NCI-H146 treated with DMSO at 0.1 percent for 48 hours (cell line): ENCODE measurements around the gene ETV4.

Experiments used
- DNase-seq: peaks from one replicate; lab custom pipeline; 2025; ENCODE audit not compliant: unreplicated experiment; lab: John Stamatoyannopoulos, UW

Gene ETV4

DNA sequence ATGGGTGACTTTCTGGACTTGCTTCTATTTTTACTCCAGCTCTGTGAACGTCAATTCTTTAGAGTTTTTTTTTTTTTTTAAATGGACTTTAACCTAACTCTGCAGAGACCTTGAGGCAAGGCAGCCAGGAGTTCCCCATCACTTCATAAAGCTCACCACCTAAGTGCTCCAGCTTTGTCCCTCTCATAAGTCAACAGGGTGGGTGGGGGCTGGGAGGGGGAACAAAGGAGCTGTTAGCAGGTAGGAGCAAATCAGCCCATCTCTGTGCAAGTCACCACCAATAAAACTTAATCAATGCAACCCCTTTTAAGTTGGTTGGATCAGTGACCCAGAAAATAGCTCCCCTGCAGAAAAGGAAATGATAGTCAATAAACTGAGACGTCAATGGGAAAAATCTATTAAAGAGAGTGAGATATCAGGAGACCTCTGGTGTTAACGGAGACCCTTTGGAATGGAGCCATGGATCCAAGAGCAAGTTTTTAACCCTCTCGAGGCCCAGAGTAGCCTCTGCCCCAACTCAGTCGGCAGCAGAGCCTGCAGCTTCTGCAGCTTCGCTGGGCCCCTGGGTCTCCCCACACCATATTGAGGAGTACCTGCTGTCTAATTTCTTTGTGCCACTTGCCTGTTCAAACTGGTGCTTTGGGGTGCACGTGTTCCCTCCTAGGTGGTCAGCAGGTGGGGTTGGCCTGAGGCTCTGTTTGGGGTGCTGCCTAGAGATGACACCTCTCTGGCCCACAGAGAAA lies 27.6 kb upstream of the ETV4 start:
- peak; percentile 75 for DNase-seq

DNA sequence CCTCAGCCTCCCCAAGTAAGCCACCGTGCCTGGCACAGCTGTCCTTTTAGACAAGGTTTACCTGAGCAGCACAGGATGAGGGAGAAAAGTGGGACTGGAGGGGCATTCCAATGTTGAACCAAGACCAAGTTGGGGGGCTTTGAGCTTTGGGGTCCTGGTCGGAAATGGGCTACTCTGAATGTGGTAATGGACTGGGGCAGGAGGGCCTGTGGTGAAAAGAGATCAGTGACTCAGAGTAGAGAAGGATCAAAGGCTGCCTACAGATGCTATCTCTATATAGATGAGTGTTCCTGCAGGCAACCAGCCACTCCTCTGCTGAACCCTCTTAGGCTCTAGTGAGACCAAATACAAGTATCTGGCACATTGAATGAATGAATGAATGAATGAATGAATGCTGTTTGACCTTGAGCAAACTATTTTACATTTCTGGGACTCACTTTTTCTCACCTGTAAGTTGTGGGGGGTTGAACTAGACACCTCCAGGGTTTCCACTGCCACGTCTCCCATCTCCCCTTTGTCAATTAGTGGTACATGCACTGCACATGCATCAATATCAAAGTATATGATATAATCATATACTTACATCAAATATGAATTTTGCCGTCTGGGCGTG lies 26.3 kb upstream of the ETV4 start:
- no peak for DNase-seq

DNA sequence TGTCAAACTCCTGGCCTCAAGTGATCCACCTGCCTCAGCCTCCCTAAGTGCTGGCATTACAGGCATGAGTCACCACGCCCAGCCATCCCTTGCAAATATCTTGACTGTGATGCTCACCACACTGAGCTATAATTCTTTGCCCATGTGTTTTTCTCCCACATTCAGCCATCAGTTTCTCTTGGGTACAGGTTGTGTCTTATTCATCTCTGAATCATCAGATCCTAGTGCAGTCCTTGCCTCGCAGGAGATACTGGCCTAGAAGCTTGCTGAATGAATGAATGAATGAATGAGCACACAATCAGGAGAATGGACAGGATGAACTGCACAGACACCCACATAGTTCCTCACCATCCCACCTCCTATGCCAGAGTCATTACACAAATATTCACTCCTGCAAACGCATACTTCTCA lies 24.4 kb upstream of the ETV4 start:
- DNase-seq, result no peak

DNA sequence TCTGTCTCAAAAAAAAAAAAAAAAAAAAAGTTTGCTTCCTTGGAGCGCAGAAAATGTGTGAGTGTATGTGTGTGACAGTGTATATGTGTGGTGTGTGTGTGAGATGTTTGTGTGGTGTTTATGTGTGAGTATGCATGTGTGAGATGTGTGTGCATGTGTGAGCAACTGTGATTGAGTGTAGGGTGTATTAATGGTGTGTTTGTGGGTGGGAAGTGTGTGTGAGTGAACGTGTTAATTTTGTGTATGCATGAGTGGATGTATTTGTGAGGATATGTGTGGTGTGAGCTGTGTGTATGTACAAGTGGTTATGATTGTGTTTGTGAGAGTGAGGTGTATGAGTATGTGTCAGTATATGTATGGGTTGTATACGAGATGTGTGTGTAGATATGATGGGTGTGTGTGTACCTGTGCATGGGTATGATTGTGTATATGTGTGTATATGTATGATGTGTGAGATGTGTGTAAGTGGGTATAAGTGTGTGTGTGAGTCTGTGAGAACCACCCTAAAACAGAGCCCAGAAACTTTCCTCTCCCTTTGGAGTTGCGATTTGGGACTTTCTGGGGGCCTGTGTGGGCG lies 22.5 kb upstream of the ETV4 start:
- no peak for DNase-seq

DNA sequence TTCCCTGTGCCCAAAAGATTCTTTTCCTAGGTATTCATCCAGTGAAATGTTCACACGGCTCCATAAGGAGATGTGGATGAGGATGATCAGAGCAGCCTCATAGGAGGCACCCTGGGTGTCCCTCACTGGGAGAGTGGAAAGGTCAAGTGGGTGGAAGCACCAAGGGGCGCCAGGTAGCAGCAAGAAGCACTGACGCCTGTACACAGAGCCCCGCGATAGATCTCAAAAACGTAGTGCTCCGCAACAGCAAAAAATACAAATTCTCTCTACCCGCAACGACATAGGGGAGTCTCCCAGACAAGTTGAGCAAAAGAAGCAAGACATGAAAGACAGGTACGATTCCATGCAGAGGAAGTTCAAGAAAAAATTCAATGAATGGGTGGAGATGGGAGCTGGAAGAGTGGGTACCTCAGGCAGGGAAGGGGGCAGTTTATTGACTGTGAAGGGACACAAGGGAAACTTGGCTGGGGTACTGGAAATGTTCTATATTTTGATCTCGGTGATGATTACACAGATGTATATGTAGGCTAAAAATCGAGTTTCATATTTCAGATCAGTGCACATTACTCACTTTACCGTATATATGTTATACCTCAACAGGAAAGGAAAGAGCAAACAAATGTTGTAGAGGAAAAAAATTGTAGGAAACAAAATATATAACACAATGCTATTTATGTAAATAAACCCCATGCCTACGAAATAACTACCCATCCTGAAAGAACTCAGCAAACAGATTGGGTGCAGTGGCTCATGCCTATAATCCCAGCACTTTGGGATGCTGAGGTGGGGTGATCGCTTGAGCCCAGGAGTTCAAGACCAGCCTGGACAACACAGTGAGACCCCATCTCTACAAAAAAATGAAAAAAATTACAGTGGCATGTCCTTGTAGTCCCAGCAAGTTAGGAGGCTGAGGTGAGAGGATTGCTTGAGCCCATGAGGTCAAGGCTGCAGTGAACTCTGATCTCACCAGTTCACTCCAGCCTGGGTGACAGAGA lies 17.8 kb upstream of the ETV4 start:
- no peak for DNase-seq

DNA sequence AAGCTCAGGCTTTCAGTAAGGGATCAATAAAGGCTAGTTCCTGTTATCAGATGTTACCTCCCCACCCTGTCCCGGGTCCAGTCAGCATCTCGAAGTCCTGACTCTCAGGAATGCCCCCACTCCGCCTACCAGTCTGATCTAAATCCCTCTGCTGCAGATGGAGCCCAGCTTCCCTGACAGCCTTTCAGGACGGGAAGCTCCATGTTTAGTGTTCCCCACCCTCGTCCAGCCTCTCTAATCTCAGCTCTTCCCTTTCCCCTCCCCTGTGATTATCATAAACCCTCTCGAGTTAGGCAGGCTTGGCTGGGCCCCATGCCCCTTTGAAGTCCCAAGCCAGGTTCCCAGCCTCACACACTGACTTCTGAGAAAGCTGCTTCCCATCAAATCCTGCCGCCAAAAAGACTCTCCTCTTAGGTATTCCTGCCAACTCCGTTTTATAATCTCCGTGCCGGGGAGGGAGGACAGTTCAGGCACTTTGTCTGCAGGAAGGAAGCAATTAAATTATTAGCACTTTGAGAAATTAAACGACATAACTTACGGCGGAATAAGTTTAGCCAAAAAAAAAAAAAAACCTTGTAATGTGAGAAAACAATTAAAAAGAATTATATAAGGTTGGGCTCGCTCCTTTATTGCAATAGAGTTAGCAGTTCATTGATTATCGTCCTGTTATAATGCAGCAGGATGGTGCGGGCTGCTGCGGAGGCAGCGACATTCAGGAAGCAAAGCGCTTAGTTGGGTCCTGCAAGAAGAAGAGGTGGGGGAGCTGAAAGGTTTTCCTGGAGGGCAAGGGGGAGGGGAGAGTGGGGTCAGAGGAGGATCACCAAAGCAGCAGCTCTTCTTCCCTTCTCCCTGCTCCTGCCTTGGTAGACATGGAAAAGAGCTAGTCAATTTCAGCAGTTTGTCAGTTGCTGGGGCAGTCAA lies 16.8 kb upstream of the ETV4 start:
- DNase-seq, result no peak

DNA sequence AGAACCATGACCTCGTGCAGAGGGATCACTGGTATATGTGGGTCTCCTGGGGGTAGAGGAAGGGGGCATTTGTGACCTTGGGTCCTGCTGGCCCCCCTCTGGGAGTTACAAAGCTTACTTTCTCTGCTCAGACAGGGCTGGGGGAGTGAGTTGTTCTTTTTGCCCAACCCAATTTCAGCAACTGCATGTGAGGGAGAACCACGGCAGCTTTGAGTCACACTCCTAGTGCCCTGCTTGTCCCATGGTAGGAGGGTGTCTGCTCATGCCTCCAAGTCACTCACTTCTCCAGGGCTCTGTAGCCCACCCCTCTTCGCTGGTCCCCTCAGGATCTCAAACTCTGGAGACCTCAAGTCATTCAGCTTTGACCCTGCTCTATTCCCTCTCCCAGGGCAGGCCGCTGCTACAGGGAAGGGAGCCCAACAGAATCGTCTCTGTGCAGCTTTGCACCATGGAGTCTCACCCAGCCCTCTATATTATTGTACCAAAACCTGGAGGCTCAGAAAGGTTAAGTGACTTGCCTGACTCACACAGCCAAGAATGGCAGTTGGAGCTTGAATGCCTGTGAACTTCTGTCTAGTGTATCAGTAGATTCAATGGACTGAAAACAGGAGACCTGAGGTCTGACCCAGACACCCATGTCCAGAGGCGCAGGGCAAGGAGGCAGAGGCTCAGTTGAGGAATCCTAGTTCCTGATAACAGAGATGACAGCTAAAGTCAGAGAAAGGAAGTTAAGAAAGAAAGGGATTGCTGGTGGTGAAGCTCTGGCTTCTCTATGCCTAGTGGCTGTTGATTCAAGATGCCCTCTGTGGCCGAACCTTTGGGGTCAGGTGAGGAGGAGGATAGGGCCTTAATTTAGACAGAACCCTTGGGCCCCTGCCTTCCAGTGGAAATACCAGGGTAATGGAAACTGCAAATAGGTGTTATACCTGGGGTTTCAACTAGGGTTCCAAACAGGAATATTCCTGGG lies 14.6 kb upstream of the ETV4 start:
- no peak for DNase-seq

DNA sequence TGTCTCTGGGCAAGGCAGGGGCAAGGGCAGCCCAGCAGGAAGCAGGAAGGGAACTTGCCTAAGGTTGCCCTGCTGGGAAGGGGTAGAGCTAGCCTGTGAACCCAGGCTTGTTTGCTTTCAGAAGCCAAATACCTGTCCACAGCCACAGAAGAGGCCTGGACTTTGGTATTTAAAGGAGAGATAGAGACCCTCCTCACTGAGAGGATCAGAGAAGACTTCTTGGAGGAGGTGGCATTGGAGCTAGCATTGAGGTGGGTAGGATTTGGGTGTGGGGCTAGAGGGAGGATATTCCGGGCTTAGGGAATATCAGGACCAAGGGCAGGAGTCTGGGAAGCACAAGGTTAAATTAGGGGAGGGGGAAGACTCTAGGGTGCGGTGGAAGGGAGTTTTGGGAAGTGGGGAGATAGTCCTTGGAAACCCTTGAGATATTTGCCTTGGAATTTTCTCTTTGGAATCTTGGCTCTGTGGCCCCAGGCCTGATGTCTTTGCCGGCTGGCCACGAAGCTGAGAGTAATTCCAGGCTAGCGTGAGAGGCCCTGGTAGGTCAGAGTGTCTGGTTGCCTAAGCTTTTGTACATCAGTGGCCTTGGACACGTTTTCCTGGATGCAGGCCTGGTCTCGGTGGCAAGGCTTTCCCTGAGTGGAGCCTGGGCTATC lies 13.1 kb upstream of the ETV4 start:
- DNase-seq, result no peak

DNA sequence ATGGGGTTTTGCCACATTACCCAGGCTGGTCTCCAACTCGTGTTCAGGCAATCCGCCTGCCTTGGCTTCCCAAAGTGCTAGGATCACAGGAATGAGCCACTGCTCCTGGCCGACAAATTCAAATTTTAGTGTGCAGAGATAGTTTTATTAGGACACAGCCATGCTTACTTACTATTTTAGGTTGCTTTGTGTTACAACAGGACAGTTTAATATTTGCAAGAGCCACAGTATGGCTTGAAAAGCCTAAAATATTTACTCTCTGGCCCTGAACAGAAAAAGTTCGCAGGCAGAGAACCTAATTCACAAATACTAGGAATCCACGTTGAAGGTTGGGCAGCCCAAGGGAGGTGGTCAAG lies 12.6 kb upstream of the ETV4 start:
- DNase-seq, result no peak

DNA sequence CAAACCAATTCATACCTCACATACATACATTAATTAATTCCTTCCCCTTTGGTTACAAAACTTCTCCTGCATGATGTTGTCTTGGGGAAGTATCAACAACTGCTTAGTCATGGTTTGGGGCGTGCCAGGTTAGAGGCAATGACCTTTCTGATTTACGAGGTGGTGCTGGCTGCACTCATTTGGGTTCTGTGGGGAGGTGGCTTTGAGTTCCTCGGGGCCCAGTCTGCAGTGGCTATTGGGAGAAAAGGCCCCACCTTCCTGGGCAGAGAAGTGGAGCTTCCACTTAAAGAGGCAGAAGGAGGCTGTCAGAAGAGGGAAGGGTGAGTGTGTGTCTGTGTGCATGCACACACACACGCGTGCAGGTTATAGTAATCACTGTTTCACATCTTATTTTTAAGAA lies 10.2 kb upstream of the ETV4 start:
- DNase-seq, result no peak

DNA sequence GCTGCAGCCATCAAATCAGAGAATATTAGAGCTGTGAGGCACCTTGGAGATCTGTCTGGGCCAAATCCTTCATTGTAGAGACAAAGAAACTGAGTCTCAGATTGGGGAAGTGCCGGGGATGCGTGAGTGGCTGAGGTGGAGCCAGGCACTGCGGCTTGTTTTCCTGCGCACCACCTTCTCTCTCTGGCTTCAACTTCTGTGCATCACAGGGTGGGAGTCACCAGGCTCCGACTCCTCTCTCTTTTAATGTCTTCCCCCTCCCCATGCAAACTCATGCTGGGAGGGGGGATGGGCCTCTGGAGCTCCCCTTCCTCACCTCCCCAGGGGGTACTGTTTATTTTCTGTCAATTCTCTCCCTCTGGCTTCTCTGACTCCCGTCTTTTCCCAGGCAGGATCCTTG lies 8.7 kb upstream of the ETV4 start:
- no peak for DNase-seq

DNA sequence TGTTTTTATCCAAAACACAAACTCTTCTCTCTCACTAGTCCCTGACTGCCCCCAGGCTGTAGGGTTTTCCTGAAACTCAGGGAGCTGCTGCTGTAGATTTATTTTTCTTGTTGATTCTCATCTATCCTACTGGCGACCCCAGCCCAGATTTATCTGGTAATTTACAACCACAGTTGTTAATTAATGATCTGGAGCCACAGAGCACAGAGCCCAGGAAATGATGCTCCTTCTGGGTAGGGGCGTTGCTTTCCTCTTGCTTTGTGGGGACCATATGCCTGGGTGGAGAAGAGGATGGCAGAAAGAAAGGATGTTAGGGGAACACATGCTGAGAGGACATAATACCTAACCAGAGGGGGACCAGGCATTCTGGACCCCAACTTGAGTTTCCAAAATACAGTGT lies 7.4 kb upstream of the ETV4 start:
- DNase-seq, result no peak

DNA sequence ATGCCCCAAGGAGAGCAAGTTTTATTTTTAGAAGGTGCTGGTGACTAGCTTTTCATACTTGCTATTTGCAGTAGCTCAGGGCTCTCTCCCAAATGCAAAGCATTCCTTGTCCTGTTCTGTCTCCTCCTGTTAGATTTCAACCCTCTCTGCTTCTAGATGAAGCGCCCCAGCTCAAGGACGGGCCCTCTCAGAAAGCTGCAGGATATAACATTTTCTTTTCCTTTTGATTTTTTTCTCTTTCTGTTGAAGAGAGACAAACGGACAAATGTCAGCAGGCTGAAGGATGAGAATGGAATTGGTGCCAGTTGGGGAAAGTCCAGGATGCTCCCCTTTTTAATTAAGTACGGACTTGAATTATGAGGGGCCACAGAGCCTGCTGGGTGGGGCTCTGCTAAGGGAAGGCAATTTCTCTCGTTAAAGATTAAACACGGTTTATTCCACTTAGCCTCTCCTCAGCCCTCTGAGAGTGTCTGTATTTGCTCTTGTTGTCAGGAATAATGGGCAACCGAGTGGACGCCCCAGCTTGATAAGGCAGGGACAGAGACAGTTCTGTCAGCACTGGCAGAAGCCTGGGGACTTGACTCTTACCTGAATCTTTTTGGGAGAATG lies 6.2 kb upstream of the ETV4 start:
- DNase-seq, result no peak

DNA sequence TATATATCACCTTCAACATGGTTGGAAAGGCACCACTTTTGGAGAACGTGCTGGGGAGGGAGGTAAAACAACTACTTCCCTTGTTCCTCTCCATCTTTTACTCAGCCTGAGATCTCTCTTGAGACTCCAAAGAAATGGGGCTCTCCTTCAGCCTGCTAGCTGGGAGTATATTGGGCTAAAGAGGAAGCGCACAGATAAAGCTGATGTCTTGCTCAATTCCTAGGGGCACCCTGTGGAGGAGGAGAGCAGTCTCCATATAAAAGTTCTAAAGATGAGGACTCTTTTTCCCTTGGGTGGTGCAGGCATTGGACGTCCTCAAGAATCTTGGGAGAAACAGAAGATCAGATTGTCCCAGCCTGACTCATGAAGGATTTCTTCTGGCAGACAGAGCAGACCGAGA lies 4.6 kb upstream of the ETV4 start:
- DNase-seq, result no peak

DNA sequence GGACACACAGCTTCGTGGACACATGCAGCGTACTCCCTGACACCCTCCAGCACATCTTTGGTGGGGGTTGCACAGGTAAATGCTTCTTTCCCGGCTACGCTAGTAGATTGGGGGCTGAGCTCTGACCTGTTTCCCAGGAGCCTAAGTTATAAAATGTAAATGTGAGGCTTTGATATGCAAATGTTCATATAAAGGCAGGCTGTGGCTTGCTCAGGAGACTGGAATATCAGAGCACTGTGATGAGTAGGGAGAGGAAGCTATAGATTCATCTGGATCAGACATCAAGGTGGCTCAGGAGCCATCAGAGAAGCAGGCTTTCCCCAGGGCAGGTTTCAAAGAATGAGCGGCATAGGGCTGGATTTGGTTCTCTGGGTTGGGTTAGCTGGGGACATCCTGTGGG lies 3.4 kb upstream of the ETV4 start:
- DNase-seq, result no peak

DNA sequence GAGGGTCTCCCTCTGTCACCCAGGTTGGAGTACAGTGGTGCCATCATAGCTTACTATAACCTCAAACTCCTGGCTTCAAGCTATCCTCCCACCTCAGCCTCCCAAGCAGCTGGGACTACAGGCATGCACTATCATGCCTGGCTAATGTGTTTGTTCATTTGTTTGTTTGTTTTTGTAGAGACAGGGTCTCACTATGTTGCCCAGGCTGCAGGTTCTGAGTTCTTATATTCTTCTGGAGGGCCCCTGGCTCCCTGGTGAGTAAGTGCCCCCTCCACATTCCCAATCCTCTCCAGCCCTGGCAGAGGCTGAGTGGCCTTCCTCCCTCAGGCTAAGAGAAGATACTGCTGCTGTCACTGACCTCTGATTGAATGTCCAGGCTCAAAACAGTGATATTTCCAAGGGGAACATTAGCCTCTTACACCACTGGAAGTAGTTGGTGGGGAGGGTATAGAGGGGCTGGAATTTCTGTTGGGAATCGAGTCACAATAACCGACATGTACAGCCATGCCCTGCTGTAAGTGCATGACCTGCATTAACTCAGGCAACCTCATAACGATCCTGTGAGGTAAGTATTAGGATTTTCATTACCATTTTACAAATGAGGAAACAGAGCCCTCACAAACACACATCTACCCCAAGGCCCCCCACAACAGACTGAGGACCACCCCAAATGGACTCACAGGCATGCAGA lies 2.7 kb upstream of the ETV4 start:
- no peak for DNase-seq

DNA sequence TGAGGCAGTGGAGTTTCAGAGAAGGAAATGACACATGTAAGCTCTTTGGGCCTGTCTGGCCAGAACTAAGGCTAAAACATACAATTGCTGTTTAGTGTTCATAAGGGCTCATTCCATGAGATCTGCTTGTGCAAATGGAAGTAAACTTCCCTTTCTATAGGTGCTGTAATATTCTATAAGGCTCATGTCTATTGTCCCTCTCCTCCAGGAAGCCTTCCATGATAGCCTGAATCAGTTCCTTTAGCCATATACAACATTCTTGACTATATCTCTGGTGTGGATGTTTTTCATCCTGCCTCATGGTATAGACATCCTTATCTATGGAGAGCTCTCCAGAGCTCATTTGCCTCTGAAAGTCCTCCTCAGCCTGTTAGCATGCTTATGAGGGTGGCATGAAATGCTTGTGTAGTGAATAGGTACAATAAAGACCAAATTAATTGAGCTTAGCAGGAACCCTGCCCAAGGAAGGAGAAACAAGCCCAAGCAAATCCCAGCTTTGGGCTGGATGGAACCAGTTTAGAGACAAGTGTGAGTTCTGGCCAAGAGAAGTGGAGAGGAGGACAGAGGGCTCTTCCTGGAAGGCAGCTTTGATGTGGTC lies 1.6 kb upstream of the ETV4 start:
- DNase-seq, result no peak

DNA sequence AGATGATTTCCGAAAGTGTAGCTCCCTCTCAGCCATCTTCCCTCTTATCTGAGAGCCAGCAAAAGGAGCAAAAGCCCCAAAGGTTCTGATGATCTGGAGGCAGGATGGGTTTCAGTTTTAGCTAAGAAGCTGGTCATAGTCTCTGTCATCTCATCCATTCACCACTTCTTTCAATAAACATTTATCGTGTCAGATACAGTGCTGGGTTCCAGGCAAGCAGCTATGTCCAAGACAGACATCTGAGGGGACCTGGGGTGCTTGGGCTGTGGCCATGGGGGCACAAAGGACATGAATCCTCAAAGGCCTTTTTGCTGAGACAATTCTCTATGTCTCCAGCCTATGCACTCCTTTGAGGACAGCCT lies 1.0 kb upstream of the ETV4 start:
- no peak for DNase-seq
